SHP77 treated with DMSO at 0.1 percent for 48 hours (cell line): ENCODE measurements around the gene HELZ.

Source experiments
- DNase-seq: peaks from one replicate; lab custom pipeline; 2025; lab: John Stamatoyannopoulos, UW

HELZ gene

GRCh38 chr17:67074781-67075180 lies 170.2 kb downstream of the HELZ start:
- DNase-seq = no peak

- no peak for DNase-seq
Observed at GRCh38 chr17:67072885-67073284, 172.1 kb downstream of the HELZ start.

GRCh38 chr17:67071595-67071994 lies 173.4 kb downstream of the HELZ start:
- DNase-seq = no peak

- DNase-seq = no peak
Observed at GRCh38 chr17:67069603-67070136, 175.3 kb downstream of the HELZ start.

GRCh38 chr17:67068999-67069398 lies 176.0 kb downstream of the HELZ start:
- DNase-seq = no peak

GRCh38 chr17:67067571-67068482 lies 177.2 kb downstream of the HELZ start:
- no peak for DNase-seq

GRCh38 chr17:67066717-67067116 lies 178.3 kb downstream of the HELZ start:
- DNase-seq = no peak

- no peak for DNase-seq
Observed at GRCh38 chr17:67063141-67063540, 181.9 kb downstream of the HELZ start.

GRCh38 chr17:67059372-67059771 lies 185.6 kb downstream of the HELZ start:
- DNase-seq = no peak

GRCh38 chr17:67058036-67058435 lies 187.0 kb downstream of the HELZ start:
- no peak for DNase-seq

- DNase-seq = no peak
Observed at GRCh38 chr17:67056746-67057490, 188.1 kb downstream of the HELZ start.

- no peak for DNase-seq
Observed at GRCh38 chr17:67055811-67056745, 188.9 kb downstream of the HELZ start.

- no peak for DNase-seq
Observed at GRCh38 chr17:67055041-67055443, 190.0 kb downstream of the HELZ start.

- no peak for DNase-seq
Observed at GRCh38 chr17:67054608-67055007, 190.4 kb downstream of the HELZ start.

GRCh38 chr17:67054011-67054591 lies 190.9 kb downstream of the HELZ start:
- no peak for DNase-seq

- no peak for DNase-seq
Observed at GRCh38 chr17:67053438-67054000, 191.5 kb downstream of the HELZ start.

GRCh38 chr17:67052720-67053437 lies 192.1 kb downstream of the HELZ start:
- no peak for DNase-seq

GRCh38 chr17:67051837-67052236 lies 193.2 kb downstream of the HELZ start:
- no peak for DNase-seq

GRCh38 chr17:67051155-67051538 lies 193.8 kb downstream of the HELZ start:
- no peak for DNase-seq

- no peak for DNase-seq
Observed at GRCh38 chr17:67050471-67051154, 194.4 kb downstream of the HELZ start.
